CD14-positive monocyte (primary cell): Measurements from ENCODE around the gene PRXL2B. TPM values are rescaled to one million over a fixed set of nuclear protein-coding genes. Genes with fewer than 3 reads are reported as not detected.

ENCODE experiments used
- DNase-seq, 3 donors: peaks; one replicate each; pipeline ENCODE4 v3.0.0-alpha.2; 2011 to 2022
- H2AFZ ChIP-seq: 2 replicates; pipeline ENCODE4 v1.6.0; 2012; ENCODE audit warnings: mild to moderate bottlenecking, low read depth, low read length, inconsistent platforms; ENCODE audit not compliant: insufficient read depth, poor library complexity, severe bottlenecking
- H3K27ac ChIP-seq, 2 donors: 1 replicate in 1 of 2; 2 replicates in 1 of 2; pipeline ENCODE4 v1.5.1; 2012 to 2013; ENCODE audit warnings: low read length in 2 of 2, control low read depth in 1 of 2, inconsistent platforms in 1 of 2, low read depth in 1 of 2, mild to moderate bottlenecking in 1 of 2
- H3K27me3 ChIP-seq, 2 donors: one replicate each; pipeline versions ENCODE4 v1.6.0 to v1.6.1; 2011 to 2013; ENCODE audit warnings: low read length in 2 of 2; ENCODE audit not compliant: control insufficient read depth in 2 of 2, insufficient read depth in 2 of 2
- H3K36me3 ChIP-seq, 2 donors: replicated peaks in 1 of 2; 1 replicate in 1 of 2; 2 replicates in 1 of 2; pipeline versions ENCODE4 v1.5.1 to v1.6.1; 2012 to 2013; ENCODE audit warnings: low read length in 2 of 2, control low read depth in 1 of 2, inconsistent platforms in 1 of 2, mild to moderate bottlenecking in 1 of 2; ENCODE audit not compliant: insufficient read depth in 2 of 2, control insufficient read depth in 1 of 2
- H3K4me1 ChIP-seq, 2 donors: 1 replicate in 1 of 2; 2 replicates in 1 of 2; pipeline versions ENCODE4 v1.5.1 to v1.6.1; 2012 to 2013; ENCODE audit warnings: low read length in 2 of 2, control low read depth in 1 of 2, inconsistent platforms in 1 of 2, mild to moderate bottlenecking in 1 of 2, moderate library complexity in 1 of 2; ENCODE audit not compliant: insufficient read depth in 2 of 2, control insufficient read depth in 1 of 2
- H3K4me2 ChIP-seq: replicated peaks from 2 replicates; pipeline ENCODE3; 2012; ENCODE audit warnings: low read length, moderate library complexity, mild to moderate bottlenecking; ENCODE audit not compliant: poor library complexity, severe bottlenecking; ENCODE audit errors: extremely low read depth
- H3K4me3 ChIP-seq, 3 experiments: fragments of 200-600 bp in 1 of 3; sonication (generic) in 1 of 3; replicated peaks in 1 of 3; 1 replicate in 2 of 3; 2 replicates in 1 of 3; pipeline ENCODE4 v1.5.1; 2011 to 2013; ENCODE audit warnings: low read length in 3 of 3, mild to moderate bottlenecking in 3 of 3, control low read depth in 2 of 3, low read depth in 2 of 3, inconsistent platforms in 1 of 3, moderate library complexity in 1 of 3
- H3K79me2 ChIP-seq: 2 replicates; pipeline ENCODE4 v1.6.0; 2012; ENCODE audit warnings: mild to moderate bottlenecking, control low read depth, inconsistent platforms, low read length, moderate library complexity; ENCODE audit not compliant: insufficient read depth
- H3K9ac ChIP-seq: 2 replicates; pipeline ENCODE4 v1.6.0; 2017; ENCODE audit warnings: low read length, mild to moderate bottlenecking; ENCODE audit not compliant: insufficient read depth, poor library complexity, severe bottlenecking
- H3K9me3 ChIP-seq, 2 donors: replicated peaks in 1 of 2; 1 replicate in 1 of 2; 2 replicates in 1 of 2; pipeline versions ENCODE4 v1.5.1 to v1.6.1; 2012 to 2013; ENCODE audit warnings: low read length in 2 of 2, control low read depth in 1 of 2; ENCODE audit not compliant: control insufficient read depth in 1 of 2, insufficient read depth in 1 of 2
- H4K20me1 ChIP-seq: 2 replicates; pipeline ENCODE4 v1.6.0; 2012; ENCODE audit warnings: mild to moderate bottlenecking, low read length, control low read depth, moderate library complexity; ENCODE audit not compliant: insufficient read depth
- H3K27ac Mint-ChIP-seq, 7 donors: one replicate each; pipeline ENCODE4 v1.8.0; 2020; ENCODE audit warnings: mild to moderate bottlenecking in 7 of 7, mixed read lengths in 7 of 7, moderate library complexity in 6 of 7, inconsistent platforms in 2 of 7
- H3K27me3 Mint-ChIP-seq, 3 donors: one replicate each; pipeline ENCODE4 v1.8.0; 2021 to 2022; ENCODE audit warnings: low read depth in 3 of 3, mild to moderate bottlenecking in 3 of 3, mixed read lengths in 3 of 3, moderate library complexity in 3 of 3, inconsistent platforms in 1 of 3
- H3K36me3 Mint-ChIP-seq, 2 donors: one replicate each; pipeline ENCODE4 v1.8.0; 2020; ENCODE audit warnings: mixed read lengths in 2 of 2, inconsistent platforms in 1 of 2, mild to moderate bottlenecking in 1 of 2
- H3K4me1 Mint-ChIP-seq: one replicate; pipeline ENCODE4 v1.8.0; 2020; ENCODE audit warnings: mild to moderate bottlenecking, mixed read lengths
- H3K4me3 Mint-ChIP-seq, 2 donors: one replicate each; pipeline ENCODE4 v1.8.0; 2020; ENCODE audit warnings: mild to moderate bottlenecking in 2 of 2, mixed read lengths in 2 of 2, moderate library complexity in 1 of 2
- H3K9me3 Mint-ChIP-seq, 7 donors: one replicate each; pipeline ENCODE4 v1.8.0; 2020 to 2022; ENCODE audit warnings: mixed read lengths in 7 of 7, mild to moderate bottlenecking in 6 of 7, moderate library complexity in 6 of 7, inconsistent platforms in 2 of 7
- WGBS: methylation state at CpG from one replicate; pipeline ENCODE4 v1.1.5; 2013; ENCODE audit warnings: missing lambda C conversion rate; ENCODE audit not compliant: insufficient coverage; 5-methylcytosine and 5-hydroxymethylcytosine counted together
- intact Hi-C, 2 donors: fragments of 100-400 bp; cut with micrococcal nuclease; formaldehyde crosslinking; loops; one replicate each; pipeline versions ENCODE4 v1.15.0 to v1.15.1; 2023
- polyA plus RNA-seq, 3 donors: library from polyadenylated mRNA; depleted of rRNA in 1 of 3; unstranded in 2 of 3; stranded (reverse) in 1 of 3; fragments of 300-500 nt in 2 of 3; fragments of >200 nt in 1 of 3; fragmentation: Illumina TruSeq in 2 of 3; gene quantifications; 1 replicate in 2 of 3; 2 replicates in 1 of 3; pipeline ENCODE4 v1.2.3, GENCODE V29; 2012 to 2021
- TF ChIP-seq, protein P1 (sequence below): fragments of 200-600 bp; IDR thresholded peaks from one replicate; pipeline ENCODE4 v1.8.0; 2022; ENCODE audit warnings: antibody characterized with exemption, mild to moderate bottlenecking

PRXL2B gene
- polyA plus RNA-seq, 3 donors: 3.6 to 8.8 (median 6.0) TPM

- no peak overlapping the region for H3K27ac Mint-ChIP-seq
- H3K9me3 ChIP-seq: no peaks in the 10 kb centered on the region
These were observed 23.4 kb upstream of the PRXL2B start for GRCh38 chr1:2563205-2563604.

DNA sequence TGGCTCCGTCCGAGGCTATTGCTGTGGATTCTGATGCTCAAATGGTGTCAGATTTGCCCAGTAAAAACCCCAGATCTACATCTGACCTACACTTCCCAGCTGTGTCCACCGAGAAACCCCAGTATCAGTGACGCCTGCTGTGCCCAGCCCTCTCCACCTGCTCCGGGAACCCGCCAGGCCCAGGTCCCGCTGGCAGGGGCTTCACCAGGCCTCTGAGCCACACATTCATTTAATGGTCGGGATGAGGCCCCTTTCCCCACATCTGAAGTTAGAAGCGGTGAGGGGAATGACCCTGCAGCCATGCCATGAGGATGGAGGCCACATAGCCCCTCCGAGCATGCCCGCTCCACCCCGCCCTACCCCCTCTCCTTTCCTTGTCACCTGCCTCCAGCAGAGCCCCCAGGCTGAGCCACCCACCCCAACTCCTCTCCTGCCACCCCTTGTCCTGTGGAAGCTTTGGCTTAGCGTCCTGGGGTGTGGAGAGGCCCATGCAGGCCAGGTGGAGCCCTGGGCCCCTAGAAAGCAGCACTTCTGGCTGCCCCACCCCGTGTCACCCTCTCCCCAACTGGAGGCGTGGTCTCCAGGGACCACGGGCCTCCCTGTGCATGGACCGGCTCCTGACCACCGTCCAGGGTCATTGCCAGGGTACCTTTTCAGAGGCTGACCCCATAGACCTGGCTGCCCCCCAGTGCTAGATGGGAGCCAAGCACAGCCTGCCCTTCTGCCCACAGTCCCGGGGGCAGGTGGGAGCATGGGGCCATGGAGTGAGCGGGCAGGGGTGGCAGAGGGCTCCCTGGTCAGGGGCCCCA is 22.4 kb upstream of the PRXL2B start:
- WGBS: 85% methylated on average over 16 of the region's 20 CpGs
- peaks cover 6 to 15% (median 7%) of the 10 kb centered on the region in 3 donors for H3K27me3 Mint-ChIP-seq
- H3K36me3 ChIP-seq: peaks cover 45 to 48% of the 10 kb centered on the region in 2 donors
- no peak overlapping the region for H3K9ac ChIP-seq
- no peak for DNase-seq
- no peak overlapping the region for H3K27ac ChIP-seq
- H3K27ac Mint-ChIP-seq: peak overlapping the region in 1 of 7 donors; percentile 12
- H3K4me1 ChIP-seq: no peaks in the 10 kb centered on the region
- intact Hi-C loops: no loop called here
- no peak overlapping the region for H3K4me3 ChIP-seq
- no peak overlapping the region for H2AFZ ChIP-seq
- no peaks in the 10 kb centered on the region for H3K27me3 ChIP-seq
- H3K4me2 ChIP-seq: no peak overlapping the region
- no peak overlapping the region for H3K4me3 Mint-ChIP-seq
- no peaks in the 10 kb centered on the region for H3K9me3 Mint-ChIP-seq
- no peaks in the 10 kb centered on the region for H3K9me3 ChIP-seq
- no peaks in the 10 kb centered on the region for H3K79me2 ChIP-seq
- H3K4me1 Mint-ChIP-seq: peaks cover 2% of the 10 kb centered on the region
- TF ChIP-seq, protein P1, sequence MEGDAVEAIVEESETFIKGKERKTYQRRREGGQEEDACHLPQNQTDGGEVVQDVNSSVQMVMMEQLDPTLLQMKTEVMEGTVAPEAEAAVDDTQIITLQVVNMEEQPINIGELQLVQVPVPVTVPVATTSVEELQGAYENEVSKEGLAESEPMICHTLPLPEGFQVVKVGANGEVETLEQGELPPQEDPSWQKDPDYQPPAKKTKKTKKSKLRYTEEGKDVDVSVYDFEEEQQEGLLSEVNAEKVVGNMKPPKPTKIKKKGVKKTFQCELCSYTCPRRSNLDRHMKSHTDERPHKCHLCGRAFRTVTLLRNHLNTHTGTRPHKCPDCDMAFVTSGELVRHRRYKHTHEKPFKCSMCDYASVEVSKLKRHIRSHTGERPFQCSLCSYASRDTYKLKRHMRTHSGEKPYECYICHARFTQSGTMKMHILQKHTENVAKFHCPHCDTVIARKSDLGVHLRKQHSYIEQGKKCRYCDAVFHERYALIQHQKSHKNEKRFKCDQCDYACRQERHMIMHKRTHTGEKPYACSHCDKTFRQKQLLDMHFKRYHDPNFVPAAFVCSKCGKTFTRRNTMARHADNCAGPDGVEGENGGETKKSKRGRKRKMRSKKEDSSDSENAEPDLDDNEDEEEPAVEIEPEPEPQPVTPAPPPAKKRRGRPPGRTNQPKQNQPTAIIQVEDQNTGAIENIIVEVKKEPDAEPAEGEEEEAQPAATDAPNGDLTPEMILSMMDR: no peak
- peaks cover 48% of the 10 kb centered on the region for H4K20me1 ChIP-seq
- peaks cover 32 to 41% of the 10 kb centered on the region in 2 donors for H3K36me3 Mint-ChIP-seq

More at GRCh38 chr1:2563205-2563604, 23.4 kb upstream of the PRXL2B start:
- no peak for DNase-seq
- Histone ChIP-seq H3K4me1 (peaks cover 4 to 6% of the 10 kb centered on the region in 2 donors), H3K9ac (no peak overlapping the region), H3K27ac (no peak overlapping the region), H3K4me2 (no peak overlapping the region), H3K27me3 (no peaks in the 10 kb centered on the region), H3K36me3 (peaks cover 55 to 58% of the 10 kb centered on the region in 2 donors), H3K4me3 (no peak overlapping the region), H3K79me2 (peaks cover 4% of the 10 kb centered on the region), H2AFZ (no peak overlapping the region), H4K20me1 (peaks cover 57% of the 10 kb centered on the region)
- WGBS: 95% methylated on average over 17 of the region's 18 CpGs
- peaks cover 6 to 13% (median 7%) of the 10 kb centered on the region in 3 donors for H3K27me3 Mint-ChIP-seq
- no peak overlapping the region for H3K4me3 Mint-ChIP-seq
- intact Hi-C loops: no loop called here
- peaks cover 37 to 52% of the 10 kb centered on the region in 2 donors for H3K36me3 Mint-ChIP-seq
- H3K9me3 Mint-ChIP-seq: no peaks in the 10 kb centered on the region
- TF ChIP-seq, protein P1: no peak
- peaks cover 5% of the 10 kb centered on the region for H3K4me1 Mint-ChIP-seq
